Activated CD4-positive, alpha-beta memory T cell treated with anti-CD3 and anti-CD28 coated beads for 36 hours (primary cell): ENCODE measurements around the gene MAP7. TPM values are rescaled to one million over a fixed set of nuclear protein-coding genes. Genes with fewer than 3 reads are reported as not detected.

ENCODE experiments used
- CTCF ChIA-PET: fragments of 350-600 bp; sonication (Branson Sonifier 250); formaldehyde crosslinking; loops from one replicate; lab custom pipeline; 2021; ENCODE audit warnings: antibody characterized with exemption, inconsistent platforms; lab: Charles Lee
- POLR2A ChIA-PET: fragments of 350-600 bp; sonication (Branson Sonifier 250); formaldehyde crosslinking; loops from one replicate; lab custom pipeline; 2021; ENCODE audit warnings: antibody characterized with exemption; lab: Charles Lee
- DNase-seq: peaks from one replicate; pipeline ENCODE4 v3.0.0-alpha.2; 2020
- H3K27ac Mint-ChIP-seq: one replicate; pipeline ENCODE4 v1.8.0; 2021; ENCODE audit warnings: mixed read lengths
- H3K27me3 Mint-ChIP-seq: one replicate; pipeline ENCODE4 v1.8.0; 2021; ENCODE audit warnings: mixed read lengths
- H3K36me3 Mint-ChIP-seq: one replicate; pipeline ENCODE4 v1.8.0; 2021; ENCODE audit warnings: mixed read lengths
- H3K4me1 Mint-ChIP-seq: one replicate; pipeline ENCODE4 v1.8.0; 2021; ENCODE audit warnings: low read depth, mixed read lengths
- H3K4me3 Mint-ChIP-seq: one replicate; pipeline ENCODE4 v1.8.0; 2021; ENCODE audit warnings: mild to moderate bottlenecking, mixed read lengths
- H3K9me3 Mint-ChIP-seq: one replicate; pipeline ENCODE4 v1.8.0; 2021; ENCODE audit warnings: mixed read lengths
- intact Hi-C: fragments of 100-400 bp; cut with micrococcal nuclease; formaldehyde crosslinking; loops from one replicate; pipeline ENCODE4 v1.15.1; 2023
- total RNA-seq, 2 experiments: library from RNA; stranded (reverse); gene quantifications; one replicate each; pipeline ENCODE4 v1.2.3, GENCODE V29; 2021

MAP7 gene
- total RNA-seq, 2 experiments from 2014 or later = 1.2 to 1.3 TPM

- no peak overlapping the region for H3K27ac Mint-ChIP-seq
- H3K36me3 Mint-ChIP-seq = no peaks in the 10 kb centered on the region
- H3K9me3 Mint-ChIP-seq = no peaks in the 10 kb centered on the region
- ChIA-PET POLR2A (interaction anchor here (0.6 kb wide), 1 partner anchor 225 kb away, joined by 3 read pairs; no protein-coding TSS in a partner anchor), CTCF (interaction anchor here (1.4 kb wide), 1 partner anchor 246 kb away, joined by 5 read pairs; the partner anchor contains the start of gene MAP3K5)
- H3K4me1 Mint-ChIP-seq = peaks cover 1% of the 10 kb centered on the region
- H3K4me3 Mint-ChIP-seq = no peak overlapping the region
- no peak for DNase-seq
- H3K27me3 Mint-ChIP-seq = peaks cover 43% of the 10 kb centered on the region
- intact Hi-C loops = no loop called here
Observed at GRCh38 chr6:136546331-136546730, 3.9 kb downstream of the MAP7 start.

GRCh38 chr6:136544326-136544725, 5.9 kb downstream of the MAP7 start:
- Mint-ChIP-seq H3K4me3 (no peak overlapping the region), H3K27me3 (peaks cover 44% of the 10 kb centered on the region), H3K4me1 (no peaks in the 10 kb centered on the region), H3K36me3 (no peaks in the 10 kb centered on the region), H3K27ac (no peak overlapping the region), H3K9me3 (no peaks in the 10 kb centered on the region)
- POLR2A ChIA-PET = no interaction called here
- intact Hi-C loops = no loop called here
- CTCF ChIA-PET = no interaction called here
- no peak for DNase-seq

- ChIA-PET POLR2A (no interaction called here), CTCF (no interaction called here)
- Mint-ChIP-seq H3K9me3 (no peaks in the 10 kb centered on the region), H3K27me3 (peaks cover 24% of the 10 kb centered on the region), H3K4me1 (no peaks in the 10 kb centered on the region), H3K4me3 (no peak overlapping the region), H3K36me3 (no peaks in the 10 kb centered on the region), H3K27ac (no peak overlapping the region)
- DNase-seq = no peak
- intact Hi-C loops = no loop called here
Observed at GRCh38 chr6:136541395-136541794, 8.8 kb downstream of the MAP7 start.

- Mint-ChIP-seq H3K36me3 (no peaks in the 10 kb centered on the region), H3K27me3 (peaks cover 19% of the 10 kb centered on the region), H3K9me3 (peaks cover 3% of the 10 kb centered on the region), H3K4me3 (no peak overlapping the region), H3K27ac (no peak overlapping the region), H3K4me1 (no peaks in the 10 kb centered on the region)
- POLR2A ChIA-PET = no interaction called here
- intact Hi-C loops = no loop called here
- CTCF ChIA-PET = no interaction called here
- no peak for DNase-seq
Observed at GRCh38 chr6:136539967-136540652, 10.1 kb downstream of the MAP7 start.

GRCh38 chr6:136538836-136539235, 11.4 kb downstream of the MAP7 start:
- ChIA-PET CTCF (no interaction called here), POLR2A (interaction anchor here (0.6 kb wide), 2 partner anchors 248 to 618 kb away, joined by 4 to 5 read pairs; no protein-coding TSS in a partner anchor)
- peaks cover 9% of the 10 kb centered on the region for H3K27me3 Mint-ChIP-seq
- H3K27ac Mint-ChIP-seq = no peak overlapping the region
- H3K36me3 Mint-ChIP-seq = no peaks in the 10 kb centered on the region
- H3K9me3 Mint-ChIP-seq = peaks cover 3% of the 10 kb centered on the region
- no peak overlapping the region for H3K4me3 Mint-ChIP-seq
- DNase-seq = no peak
- intact Hi-C loops = no loop called here
- H3K4me1 Mint-ChIP-seq = no peaks in the 10 kb centered on the region

- DNase-seq = no peak
- Mint-ChIP-seq H3K9me3 (peaks cover 3% of the 10 kb centered on the region), H3K27ac (no peak overlapping the region), H3K27me3 (peaks cover 3% of the 10 kb centered on the region), H3K36me3 (no peaks in the 10 kb centered on the region), H3K4me1 (no peaks in the 10 kb centered on the region), H3K4me3 (no peak overlapping the region)
- intact Hi-C loops = no loop called here
- ChIA-PET CTCF (no interaction called here), POLR2A (no interaction called here)
Observed at GRCh38 chr6:136535880-136536650, 14.2 kb downstream of the MAP7 start.

GRCh38 chr6:136535017-136535765, 15.0 kb downstream of the MAP7 start:
- intact Hi-C loops = no loop called here
- H3K27me3 Mint-ChIP-seq = no peaks in the 10 kb centered on the region
- no peak overlapping the region for H3K4me3 Mint-ChIP-seq
- peaks cover 3% of the 10 kb centered on the region for H3K9me3 Mint-ChIP-seq
- ChIA-PET POLR2A (no interaction called here), CTCF (interaction anchor here (0.6 kb wide), 1 partner anchor 15 kb away, joined by 3 read pairs; the partner anchor contains the start of gene MAP7)
- no peak overlapping the region for H3K27ac Mint-ChIP-seq
- no peak for DNase-seq
- no peaks in the 10 kb centered on the region for H3K4me1 Mint-ChIP-seq
- H3K36me3 Mint-ChIP-seq = no peaks in the 10 kb centered on the region

GRCh38 chr6:136534268-136534667, 16.0 kb downstream of the MAP7 start:
- Mint-ChIP-seq H3K27me3 (no peaks in the 10 kb centered on the region), H3K4me3 (no peak overlapping the region), H3K9me3 (peaks cover 3% of the 10 kb centered on the region), H3K27ac (no peak overlapping the region), H3K4me1 (no peaks in the 10 kb centered on the region), H3K36me3 (no peaks in the 10 kb centered on the region)
- intact Hi-C loops = no loop called here
- ChIA-PET POLR2A (no interaction called here), CTCF (interaction anchor here (0.6 kb wide), 1 partner anchor 16 kb away, joined by 3 read pairs; the partner anchor contains the start of gene MAP7)
- no peak for DNase-seq

- no peak overlapping the region for H3K27ac Mint-ChIP-seq
- ChIA-PET CTCF (no interaction called here), POLR2A (no interaction called here)
- no peak overlapping the region for H3K4me3 Mint-ChIP-seq
- DNase-seq = no peak
- peaks cover 3% of the 10 kb centered on the region for H3K9me3 Mint-ChIP-seq
- H3K4me1 Mint-ChIP-seq = no peaks in the 10 kb centered on the region
- H3K27me3 Mint-ChIP-seq = no peaks in the 10 kb centered on the region
- no peaks in the 10 kb centered on the region for H3K36me3 Mint-ChIP-seq
- intact Hi-C loops = no loop called here
Observed at GRCh38 chr6:136533487-136533886, 16.7 kb downstream of the MAP7 start.

GRCh38 chr6:136532030-136532429, 18.2 kb downstream of the MAP7 start:
- POLR2A ChIA-PET = no interaction called here
- H3K36me3 Mint-ChIP-seq = no peaks in the 10 kb centered on the region
- no peak overlapping the region for H3K27ac Mint-ChIP-seq
- CTCF ChIA-PET = no interaction called here
- intact Hi-C loops = no loop called here
- H3K27me3 Mint-ChIP-seq = no peaks in the 10 kb centered on the region
- DNase-seq = no peak
- H3K4me3 Mint-ChIP-seq = no peak overlapping the region
- no peaks in the 10 kb centered on the region for H3K4me1 Mint-ChIP-seq
- peaks cover 3% of the 10 kb centered on the region for H3K9me3 Mint-ChIP-seq

- no peak overlapping the region for H3K4me3 Mint-ChIP-seq
- ChIA-PET CTCF (interaction anchor here (0.8 kb wide), 1 partner anchor 20 kb away, joined by 6 read pairs; the partner anchor contains the start of gene MAP7), POLR2A (no interaction called here)
- intact Hi-C loops = no loop called here
- no peak for DNase-seq
- H3K4me1 Mint-ChIP-seq = peaks cover 17% of the 10 kb centered on the region
- H3K27me3 Mint-ChIP-seq = peaks cover 3% of the 10 kb centered on the region
- no peaks in the 10 kb centered on the region for H3K9me3 Mint-ChIP-seq
- no peaks in the 10 kb centered on the region for H3K36me3 Mint-ChIP-seq
- no peak overlapping the region for H3K27ac Mint-ChIP-seq
Observed at GRCh38 chr6:136529710-136530109, 20.5 kb downstream of the MAP7 start.

GRCh38 chr6:136528477-136528876, 21.7 kb downstream of the MAP7 start:
- no peak overlapping the region for H3K27ac Mint-ChIP-seq
- intact Hi-C loops = no loop called here
- CTCF ChIA-PET = no interaction called here
- peaks cover 17% of the 10 kb centered on the region for H3K4me1 Mint-ChIP-seq
- no peak overlapping the region for H3K4me3 Mint-ChIP-seq
- H3K36me3 Mint-ChIP-seq = no peaks in the 10 kb centered on the region
- peaks cover 3% of the 10 kb centered on the region for H3K27me3 Mint-ChIP-seq
- H3K9me3 Mint-ChIP-seq = no peaks in the 10 kb centered on the region
- no peak for DNase-seq
- POLR2A ChIA-PET = no interaction called here
